H9 (cell line): ENCODE results near the gene WDR37. TPM values are rescaled to one million over a fixed set of nuclear protein-coding genes. Genes with fewer than 3 reads are reported as not detected.

Experiments
- DNase-seq: peaks from one replicate; pipeline ENCODE4 v3.0.0-alpha.2; 2017
- H2AFZ ChIP-seq: one replicate; pipeline ENCODE4 v1.6.1; 2013; ENCODE audit warnings: mild to moderate bottlenecking, low read length, control low read depth, moderate library complexity
- H2AK5ac ChIP-seq: 2 replicates; pipeline ENCODE4 v1.6.1; 2013; ENCODE audit warnings: low read length, control low read depth, mixed read lengths; ENCODE audit not compliant: insufficient read length
- H2BK120ac ChIP-seq: one replicate; pipeline ENCODE4 v1.6.1; 2013; ENCODE audit warnings: low read depth, mild to moderate bottlenecking, low read length, control low read depth, inconsistent platforms; ENCODE audit not compliant: poor library complexity, severe bottlenecking
- H2BK12ac ChIP-seq: 2 replicates; pipeline ENCODE4 v1.6.1; 2013; ENCODE audit warnings: low read length, control low read depth, mixed read lengths, low read depth; ENCODE audit not compliant: insufficient read length
- H2BK15ac ChIP-seq: 2 replicates; pipeline ENCODE4 v1.6.1; 2013; ENCODE audit warnings: low read depth, low read length, control low read depth
- H2BK20ac ChIP-seq: one replicate; pipeline ENCODE4 v1.6.1; 2013; ENCODE audit warnings: low read depth, mild to moderate bottlenecking, low read length, control low read depth, inconsistent platforms; ENCODE audit not compliant: poor library complexity, severe bottlenecking
- H2BK5ac ChIP-seq: 2 replicates; pipeline ENCODE4 v1.6.1; 2013; ENCODE audit warnings: low read length, control low read depth, mixed read lengths; ENCODE audit not compliant: insufficient read length
- H3K14ac ChIP-seq: 2 replicates; pipeline ENCODE4 v1.6.1; 2013; ENCODE audit warnings: low read length, control low read depth; ENCODE audit not compliant: insufficient read depth
- H3K18ac ChIP-seq: 2 replicates; pipeline ENCODE4 v1.6.1; 2013; ENCODE audit warnings: low read depth, mild to moderate bottlenecking, mixed read lengths, low read length, control low read depth; ENCODE audit not compliant: insufficient read length
- H3K23ac ChIP-seq: 2 replicates; pipeline ENCODE4 v1.6.1; 2013; ENCODE audit warnings: low read length, control low read depth, mixed read lengths, low read depth; ENCODE audit not compliant: insufficient read length
- H3K23me2 ChIP-seq: 2 replicates; pipeline ENCODE4 v1.6.1; 2013; ENCODE audit warnings: low read depth, mild to moderate bottlenecking, mixed read lengths, low read length, control low read depth; ENCODE audit not compliant: insufficient read length, poor library complexity, severe bottlenecking
- H3K27ac ChIP-seq: 2 replicates; pipeline ENCODE4 v1.5.1; 2013; ENCODE audit warnings: low read length, control low read depth, mixed read lengths, low read depth; ENCODE audit not compliant: insufficient read length
- H3K27me3 ChIP-seq: 2 replicates; pipeline ENCODE4 v1.6.1; 2013; ENCODE audit warnings: low read length, control low read depth, inconsistent platforms; ENCODE audit not compliant: insufficient read depth
- H3K4ac ChIP-seq: 2 replicates; pipeline ENCODE4 v1.6.1; 2013; ENCODE audit warnings: low read depth, mild to moderate bottlenecking, control low read depth, inconsistent platforms, low read length, moderate library complexity
- H3K4me1 ChIP-seq: 2 replicates; pipeline ENCODE4 v1.6.1; 2013; ENCODE audit warnings: low read length, control low read depth, inconsistent platforms; ENCODE audit not compliant: insufficient read depth
- H3K4me2 ChIP-seq: 2 replicates; pipeline ENCODE4 v1.6.1; 2013; ENCODE audit warnings: low read length, control low read depth, mixed read lengths; ENCODE audit not compliant: insufficient read length, insufficient read depth
- H3K56ac ChIP-seq: 2 replicates; pipeline ENCODE4 v1.6.1; 2013; ENCODE audit warnings: low read depth, mild to moderate bottlenecking, mixed read lengths, low read length, control low read depth; ENCODE audit not compliant: insufficient read length
- H3K79me1 ChIP-seq: 2 replicates; pipeline ENCODE4 v1.6.1; 2013; ENCODE audit warnings: low read depth, mild to moderate bottlenecking, moderate library complexity, low read length, control low read depth, inconsistent platforms; ENCODE audit not compliant: insufficient read depth, poor library complexity, severe bottlenecking
- H3K79me2 ChIP-seq: 2 replicates; pipeline ENCODE4 v1.6.1; 2013; ENCODE audit warnings: low read length, control low read depth, inconsistent platforms; ENCODE audit not compliant: insufficient read depth
- H3K9ac ChIP-seq: 2 replicates; pipeline ENCODE4 v1.6.1; 2013; ENCODE audit warnings: low read length, control low read depth, mixed read lengths; ENCODE audit not compliant: insufficient read length; ENCODE audit errors: extremely low read depth
- H3K9me3 ChIP-seq: one replicate; pipeline ENCODE4 v1.6.1; 2013; ENCODE audit warnings: low read depth, low read length, inconsistent platforms; ENCODE audit not compliant: control insufficient read depth
- H3T11ph ChIP-seq: one replicate; pipeline ENCODE4 v1.6.1; 2013; ENCODE audit warnings: mild to moderate bottlenecking, low read length, control low read depth, inconsistent platforms
- H4K20me1 ChIP-seq: one replicate; pipeline ENCODE4 v1.6.1; 2013; ENCODE audit not compliant: control insufficient read depth, insufficient read length, insufficient read depth
- H4K5ac ChIP-seq: 2 replicates; pipeline ENCODE4 v1.6.1; 2013; ENCODE audit warnings: low read depth, mild to moderate bottlenecking, mixed read lengths, low read length, control low read depth; ENCODE audit not compliant: insufficient read length
- H4K8ac ChIP-seq: replicated peaks from 2 replicates; pipeline ENCODE4 v1.6.1; 2013; ENCODE audit warnings: low read length, control low read depth, mixed read lengths, low read depth; ENCODE audit not compliant: insufficient read length
- H4K91ac ChIP-seq: 2 replicates; pipeline ENCODE4 v1.6.1; 2013; ENCODE audit warnings: low read depth, mild to moderate bottlenecking, moderate library complexity, mixed read lengths, low read length, control low read depth; ENCODE audit not compliant: insufficient read length
- H3K27ac Mint-ChIP-seq, 3 experiments: 2 replicates in 2 of 3; 3 replicates in 1 of 3; pipeline ENCODE4 v1.8.0; 2020 to 2021; ENCODE audit warnings: mixed read lengths in 3 of 3, mild to moderate bottlenecking in 1 of 3, moderate library complexity in 1 of 3
- H3K27me3 Mint-ChIP-seq: 2 replicates; pipeline ENCODE4 v1.8.0; 2021; ENCODE audit warnings: low read depth, mild to moderate bottlenecking, moderate library complexity, mixed read lengths
- H3K36me3 Mint-ChIP-seq, 3 experiments: 2 replicates in 2 of 3; 3 replicates in 1 of 3; pipeline ENCODE4 v1.8.0; 2020 to 2021; ENCODE audit warnings: low read depth in 3 of 3, mixed read lengths in 3 of 3; ENCODE audit not compliant: insufficient read depth in 1 of 3
- H3K4me1 Mint-ChIP-seq, 2 experiments: 2 replicates each; pipeline ENCODE4 v1.8.0; 2020; ENCODE audit warnings: mixed read lengths in 2 of 2
- H3K4me3 Mint-ChIP-seq, 2 experiments: 2 replicates in 1 of 2; 3 replicates in 1 of 2; pipeline ENCODE4 v1.8.0; 2020 to 2021; ENCODE audit warnings: mild to moderate bottlenecking in 2 of 2, mixed read lengths in 2 of 2, moderate library complexity in 1 of 2
- H3K9me3 Mint-ChIP-seq, 2 experiments: 2 replicates in 1 of 2; 3 replicates in 1 of 2; pipeline ENCODE4 v1.8.0; 2020; ENCODE audit warnings: mild to moderate bottlenecking in 2 of 2, mixed read lengths in 2 of 2, moderate library complexity in 1 of 2
- CTCF ChIP-seq: fragments of 200-600 bp; sonication (generic); conservative IDR thresholded peaks from 3 replicates; pipeline ENCODE4 v1.8.0; 2021; ENCODE audit warnings: antibody characterized with exemption, mild to moderate bottlenecking
- WGBS: extraction: QIAGEN DNeasy Blood & Tissue Kit; methylation state at CpG from one replicate; pipeline ENCODE4 v1.1.7; 2013; ENCODE audit warnings: missing lambda C conversion rate, low lambda C conversion rate, mixed read lengths; ENCODE audit not compliant: insufficient read length; ENCODE audit errors: extremely low coverage; 5-methylcytosine and 5-hydroxymethylcytosine counted together
- total RNA-seq: library from RNA; stranded (reverse); gene quantifications from 2 replicates; pipeline ENCODE4 v1.2.1, GENCODE V29; 2021

Gene WDR37
- total RNA-seq, 1 experiment from 2014 or later = 13.1 TPM

- Histone ChIP-seq H2BK5ac (no peak overlapping the region), H3K56ac (no peak overlapping the region), H3K14ac (no peak overlapping the region), H3K23me2 (no peaks in the 10 kb centered on the region), H3K9ac (no peak overlapping the region), H4K91ac (no peak overlapping the region), H3K79me2 (0 out of 2 replicates have a peak, but pooled peaks cover 1% of the 10 kb centered on the region), H3K9me3 (no peaks in the 10 kb centered on the region), H4K20me1 (no peaks in the 10 kb centered on the region), H2AFZ (no peak overlapping the region), H2BK15ac (no peak overlapping the region), H2BK120ac (no peak overlapping the region), H2AK5ac (no peak overlapping the region), H3K4ac (no peak overlapping the region), H3K27me3 (no peaks in the 10 kb centered on the region), H3K27ac (no peak overlapping the region), H3K4me1 (no peaks in the 10 kb centered on the region), H2BK20ac (no peak overlapping the region), H3K18ac (no peak overlapping the region), H3K23ac (no peak overlapping the region), H3T11ph (no peak overlapping the region), H3K79me1 (no peaks in the 10 kb centered on the region), H4K8ac (no peak overlapping the region), H3K4me2 (no peak overlapping the region), H4K5ac (no peak overlapping the region), H2BK12ac (no peak overlapping the region)
- Mint-ChIP-seq H3K36me3 (peaks cover 3 to 13% (median 8%) of the 10 kb centered on the region in 3 experiments; a peak in 5 of 7 replicates), H3K4me1 (peaks cover 5 to 8% of the 10 kb centered on the region in 2 experiments; a peak in 3 of 4 replicates), H3K27me3 (no peaks in the 10 kb centered on the region), H3K27ac (no peak overlapping the region), H3K4me3 (no peak overlapping the region), H3K9me3 (no peaks in the 10 kb centered on the region)
- no peak for TF ChIP-seq CTCF
- DNase-seq = no peak
- no CpG with 5 or more reads among the region's 27 CpGs for WGBS
Observed at GRCh38 chr10:1096287-1096889, 40.2 kb downstream of the WDR37 start.
